AG04450 (cell line): ENCODE measurements around the gene PTPRZ1. TPM values are rescaled to one million over a fixed set of nuclear protein-coding genes. Genes with fewer than 3 reads are reported as not detected.

ENCODE experiments used
- CTCF ChIA-PET: fragments of 300-600, 350-600 bp; formaldehyde crosslinking; extraction: SDS; loops from one replicate; lab custom pipeline; 2022; ENCODE audit warnings: antibody characterized with exemption, inconsistent platforms; lab: Charles Lee
- POLR2A ChIA-PET: fragments of 350-600 bp; formaldehyde crosslinking; extraction: SDS; loops from one replicate; lab custom pipeline; 2021; ENCODE audit warnings: antibody characterized with exemption, inconsistent platforms; lab: Yijun Ruan, JAX
- DNase-seq: peaks from one replicate; pipeline ENCODE4 v3.0.0-alpha.2; 2011; ENCODE audit warnings: low read depth, low spot score
- H3K27ac ChIP-seq: one replicate; pipeline ENCODE4 v1.5.1; 2012; ENCODE audit warnings: low read depth, low read length, control low read depth
- H3K27me3 ChIP-seq: one replicate; pipeline ENCODE4 v1.6.0; 2012; ENCODE audit warnings: low read length; ENCODE audit not compliant: control insufficient read depth, insufficient read depth
- H3K4me3 ChIP-seq: 2 replicates; pipeline ENCODE4 v1.5.1; 2011; ENCODE audit warnings: mild to moderate bottlenecking, low read depth, low read length, control low read depth
- H3K9me3 ChIP-seq: 2 replicates; pipeline ENCODE4 v1.5.1; 2012; ENCODE audit warnings: low read length; ENCODE audit not compliant: control insufficient read depth, insufficient read depth
- polyA plus RNA-seq: library from polyadenylated mRNA; depleted of rRNA; stranded (reverse); fragments of >200 nt; gene quantifications from 2 replicates; pipeline ENCODE4 v1.2.3, GENCODE V29; 2011
- TF ChIP-seq, protein P1 (sequence below): IDR thresholded peaks from 2 replicates; pipeline ENCODE4 v1.5.1; 2011; ENCODE audit warnings: low read depth, low read length, control low read depth, inconsistent platforms

The PTPRZ1 gene
- polyA plus RNA-seq, 1 experiment, result not detected

- TF ChIP-seq, protein P1, sequence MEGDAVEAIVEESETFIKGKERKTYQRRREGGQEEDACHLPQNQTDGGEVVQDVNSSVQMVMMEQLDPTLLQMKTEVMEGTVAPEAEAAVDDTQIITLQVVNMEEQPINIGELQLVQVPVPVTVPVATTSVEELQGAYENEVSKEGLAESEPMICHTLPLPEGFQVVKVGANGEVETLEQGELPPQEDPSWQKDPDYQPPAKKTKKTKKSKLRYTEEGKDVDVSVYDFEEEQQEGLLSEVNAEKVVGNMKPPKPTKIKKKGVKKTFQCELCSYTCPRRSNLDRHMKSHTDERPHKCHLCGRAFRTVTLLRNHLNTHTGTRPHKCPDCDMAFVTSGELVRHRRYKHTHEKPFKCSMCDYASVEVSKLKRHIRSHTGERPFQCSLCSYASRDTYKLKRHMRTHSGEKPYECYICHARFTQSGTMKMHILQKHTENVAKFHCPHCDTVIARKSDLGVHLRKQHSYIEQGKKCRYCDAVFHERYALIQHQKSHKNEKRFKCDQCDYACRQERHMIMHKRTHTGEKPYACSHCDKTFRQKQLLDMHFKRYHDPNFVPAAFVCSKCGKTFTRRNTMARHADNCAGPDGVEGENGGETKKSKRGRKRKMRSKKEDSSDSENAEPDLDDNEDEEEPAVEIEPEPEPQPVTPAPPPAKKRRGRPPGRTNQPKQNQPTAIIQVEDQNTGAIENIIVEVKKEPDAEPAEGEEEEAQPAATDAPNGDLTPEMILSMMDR, result no peak
- Histone ChIP-seq H3K4me3 (no peak overlapping the region), H3K9me3 (no peaks in the 10 kb centered on the region; the same call in 1 of the 2 replicates), H3K27ac (no peak overlapping the region), H3K27me3 (peaks cover 30% of the 10 kb centered on the region)
- POLR2A ChIA-PET, result no interaction called here
- no peak for DNase-seq
- CTCF ChIA-PET, result no interaction called here
These were observed 3.9 kb downstream of the PTPRZ1 start for GRCh38 chr7:121876656-121877500.

DNA sequence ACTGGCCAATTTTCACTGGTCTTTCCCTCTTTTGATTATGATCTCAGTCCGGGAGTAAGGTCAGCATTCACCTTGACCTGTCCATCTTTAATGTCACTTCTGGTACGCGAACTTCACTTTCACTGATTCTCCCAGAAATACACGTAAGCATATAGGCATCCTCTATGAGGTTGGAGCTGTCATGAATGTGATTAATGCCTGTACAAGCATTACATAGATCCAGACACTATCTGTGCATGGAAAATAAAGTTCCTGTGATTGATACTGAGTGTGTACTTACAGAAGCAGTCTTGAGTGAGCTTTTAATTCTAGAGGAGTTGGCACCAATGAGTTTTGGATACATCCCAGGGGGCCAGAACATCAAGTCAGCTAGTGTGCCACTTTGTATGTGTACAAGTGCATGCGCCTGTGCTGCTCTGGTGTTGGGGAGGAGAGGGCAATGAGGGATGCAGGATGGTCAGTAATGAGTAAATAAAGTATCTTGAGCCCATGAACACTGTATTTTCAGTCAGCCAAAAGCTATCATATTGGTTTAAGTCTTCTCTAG is 6.0 kb downstream of the PTPRZ1 start:
- ChIA-PET CTCF (interaction anchor here (0.6 kb wide), 1 partner anchor 1572 kb away, joined by 3 read pairs; no protein-coding TSS in a partner anchor), POLR2A (no interaction called here)
- Histone ChIP-seq H3K4me3 (no peak overlapping the region), H3K9me3 (no peaks in the 10 kb centered on the region), H3K27ac (no peak overlapping the region), H3K27me3 (peaks cover 16% of the 10 kb centered on the region)
- no peak for DNase-seq
- TF ChIP-seq, protein P1, result no peak

DNA sequence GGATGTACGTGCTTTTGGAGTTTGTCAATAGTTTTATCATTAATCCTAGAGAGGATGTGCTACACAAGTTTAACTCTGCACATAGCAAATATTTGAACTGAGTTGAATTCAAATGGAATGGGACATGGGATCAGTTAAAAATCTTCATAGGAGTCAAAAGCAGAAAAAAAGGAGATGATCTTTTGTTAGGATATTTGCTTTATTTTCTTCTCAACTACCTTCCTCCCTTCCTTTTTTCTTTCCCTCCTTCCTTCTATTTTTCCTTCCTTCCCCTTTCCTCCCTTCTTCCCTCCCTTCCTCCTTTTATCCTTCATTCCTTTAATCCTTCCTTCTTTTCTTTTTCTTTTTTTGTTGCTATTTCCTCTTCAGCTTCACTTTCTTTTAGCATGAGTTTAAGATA is 6.6 kb downstream of the PTPRZ1 start:
- peaks cover 10% of the 10 kb centered on the region for H3K27me3 ChIP-seq
- H3K9me3 ChIP-seq, result no peaks in the 10 kb centered on the region
- no peak overlapping the region for H3K27ac ChIP-seq
- ChIA-PET CTCF (no interaction called here), POLR2A (no interaction called here)
- TF ChIP-seq, protein P1, result no peak
- no peak for DNase-seq
- H3K4me3 ChIP-seq, result no peak overlapping the region

DNA sequence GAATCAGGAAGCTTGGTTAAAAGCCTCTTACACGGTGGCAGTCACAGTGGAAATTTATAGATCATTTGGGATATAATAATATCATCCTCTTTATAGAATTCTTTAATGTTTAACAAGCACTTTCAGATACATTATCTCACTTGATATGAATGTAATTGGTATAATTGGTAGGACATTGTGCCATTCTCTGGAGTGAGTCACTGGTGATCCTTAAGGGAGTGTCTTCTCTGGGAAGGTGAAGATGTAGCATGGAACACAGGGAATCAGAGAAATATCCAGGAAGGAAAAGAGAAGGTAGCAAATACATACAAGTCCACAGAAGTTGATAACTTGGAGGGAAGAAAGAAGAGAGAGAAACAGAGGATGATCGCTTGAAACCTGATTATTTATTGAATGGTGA is 9.8 kb downstream of the PTPRZ1 start:
- ChIA-PET POLR2A (no interaction called here), CTCF (no interaction called here)
- Histone ChIP-seq H3K27ac (no peak overlapping the region), H3K9me3 (no peaks in the 10 kb centered on the region), H3K27me3 (no peaks in the 10 kb centered on the region), H3K4me3 (no peak overlapping the region)
- no peak for DNase-seq
- TF ChIP-seq, protein P1, result no peak
